Ishikawa (cell line): ENCODE results near the gene AOX1.

Source experiments
- EGR1 ChIP-seq: IDR thresholded peaks from 2 replicates; pipeline ENCODE4 v1.6.1; 2012
- EP300 ChIP-seq: IDR thresholded peaks from 2 replicates; pipeline ENCODE4 v1.6.1; 2012; ENCODE audit warnings: borderline replicate concordance
- MAX ChIP-seq: IDR thresholded peaks from 2 replicates; pipeline ENCODE4 v1.6.1; 2012
- TAF1 ChIP-seq: IDR thresholded peaks from 2 replicates; pipeline ENCODE4 v1.6.1; 2012; ENCODE audit warnings: low read depth, mild to moderate bottlenecking
- TCF12 ChIP-seq: IDR thresholded peaks from 2 replicates; pipeline ENCODE4 v1.6.1; 2012; ENCODE audit warnings: low read depth
- TEAD4 ChIP-seq: IDR thresholded peaks from 2 replicates; pipeline ENCODE4 v1.6.1; 2012
- TF ChIP-seq, protein P1 (sequence below): IDR thresholded peaks from 2 replicates; pipeline ENCODE4 v1.6.1; 2012; ENCODE audit warnings: low read depth, mild to moderate bottlenecking

- TF ChIP-seq MAX = no peak
- no peak for TF ChIP-seq TEAD4
- no peak for TF ChIP-seq TAF1
- TF ChIP-seq, protein P1, sequence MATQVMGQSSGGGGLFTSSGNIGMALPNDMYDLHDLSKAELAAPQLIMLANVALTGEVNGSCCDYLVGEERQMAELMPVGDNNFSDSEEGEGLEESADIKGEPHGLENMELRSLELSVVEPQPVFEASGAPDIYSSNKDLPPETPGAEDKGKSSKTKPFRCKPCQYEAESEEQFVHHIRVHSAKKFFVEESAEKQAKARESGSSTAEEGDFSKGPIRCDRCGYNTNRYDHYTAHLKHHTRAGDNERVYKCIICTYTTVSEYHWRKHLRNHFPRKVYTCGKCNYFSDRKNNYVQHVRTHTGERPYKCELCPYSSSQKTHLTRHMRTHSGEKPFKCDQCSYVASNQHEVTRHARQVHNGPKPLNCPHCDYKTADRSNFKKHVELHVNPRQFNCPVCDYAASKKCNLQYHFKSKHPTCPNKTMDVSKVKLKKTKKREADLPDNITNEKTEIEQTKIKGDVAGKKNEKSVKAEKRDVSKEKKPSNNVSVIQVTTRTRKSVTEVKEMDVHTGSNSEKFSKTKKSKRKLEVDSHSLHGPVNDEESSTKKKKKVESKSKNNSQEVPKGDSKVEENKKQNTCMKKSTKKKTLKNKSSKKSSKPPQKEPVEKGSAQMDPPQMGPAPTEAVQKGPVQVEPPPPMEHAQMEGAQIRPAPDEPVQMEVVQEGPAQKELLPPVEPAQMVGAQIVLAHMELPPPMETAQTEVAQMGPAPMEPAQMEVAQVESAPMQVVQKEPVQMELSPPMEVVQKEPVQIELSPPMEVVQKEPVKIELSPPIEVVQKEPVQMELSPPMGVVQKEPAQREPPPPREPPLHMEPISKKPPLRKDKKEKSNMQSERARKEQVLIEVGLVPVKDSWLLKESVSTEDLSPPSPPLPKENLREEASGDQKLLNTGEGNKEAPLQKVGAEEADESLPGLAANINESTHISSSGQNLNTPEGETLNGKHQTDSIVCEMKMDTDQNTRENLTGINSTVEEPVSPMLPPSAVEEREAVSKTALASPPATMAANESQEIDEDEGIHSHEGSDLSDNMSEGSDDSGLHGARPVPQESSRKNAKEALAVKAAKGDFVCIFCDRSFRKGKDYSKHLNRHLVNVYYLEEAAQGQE = no peak
- TF ChIP-seq TCF12 = no peak
- TF ChIP-seq EP300 = no peak
- TF ChIP-seq EGR1 = no peak
Measured at GRCh38 chr2:200716386-200716785, 130.6 kb downstream of the AOX1 start.
